HK-2 (cell line): Measurements from ENCODE around the gene FGF4.

ENCODE experiments used
- DNase-seq: peaks from one replicate; pipeline ENCODE4 v3.0.0-alpha.2; 2018; ENCODE audit not compliant: unreplicated experiment

The FGF4 gene, protein sequence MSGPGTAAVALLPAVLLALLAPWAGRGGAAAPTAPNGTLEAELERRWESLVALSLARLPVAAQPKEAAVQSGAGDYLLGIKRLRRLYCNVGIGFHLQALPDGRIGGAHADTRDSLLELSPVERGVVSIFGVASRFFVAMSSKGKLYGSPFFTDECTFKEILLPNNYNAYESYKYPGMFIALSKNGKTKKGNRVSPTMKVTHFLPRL

DNA sequence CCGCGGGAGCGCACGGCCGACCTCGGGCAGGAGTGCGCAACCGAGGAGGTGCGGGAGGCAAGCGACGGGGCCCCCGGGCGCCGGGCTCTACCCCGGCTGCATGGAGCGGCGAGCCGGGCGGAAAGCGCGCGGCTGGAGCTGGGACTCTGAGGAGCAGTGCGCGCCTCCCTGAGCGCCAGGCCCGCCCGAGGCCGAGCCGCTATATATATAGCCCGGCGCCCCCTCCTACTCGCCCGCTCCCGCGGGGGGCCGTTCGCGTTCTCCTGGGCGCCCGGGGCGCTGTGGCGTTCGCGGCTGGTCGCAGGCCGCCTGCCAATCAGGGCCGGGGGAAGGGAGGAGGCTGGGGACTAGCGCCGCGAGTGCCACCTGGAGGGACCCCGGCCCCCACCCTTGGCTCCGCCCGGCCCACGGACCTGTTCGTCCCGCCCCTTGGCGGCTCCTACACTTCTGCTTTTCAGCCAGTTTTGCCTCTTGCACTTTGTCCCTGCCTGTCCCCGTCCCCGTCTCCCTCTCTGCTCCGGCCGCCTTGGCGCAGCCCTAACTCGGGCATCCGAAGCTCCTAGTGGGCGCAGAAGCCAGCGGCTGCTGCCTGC is at the start of gene FGF4:
Gene FGF4 (minus strand): TSS at position 179 of the 593 bp plus-strand sequence. CDS start 257 bp downstream, outside the sequence.
- DNase-seq: no peak

DNA sequence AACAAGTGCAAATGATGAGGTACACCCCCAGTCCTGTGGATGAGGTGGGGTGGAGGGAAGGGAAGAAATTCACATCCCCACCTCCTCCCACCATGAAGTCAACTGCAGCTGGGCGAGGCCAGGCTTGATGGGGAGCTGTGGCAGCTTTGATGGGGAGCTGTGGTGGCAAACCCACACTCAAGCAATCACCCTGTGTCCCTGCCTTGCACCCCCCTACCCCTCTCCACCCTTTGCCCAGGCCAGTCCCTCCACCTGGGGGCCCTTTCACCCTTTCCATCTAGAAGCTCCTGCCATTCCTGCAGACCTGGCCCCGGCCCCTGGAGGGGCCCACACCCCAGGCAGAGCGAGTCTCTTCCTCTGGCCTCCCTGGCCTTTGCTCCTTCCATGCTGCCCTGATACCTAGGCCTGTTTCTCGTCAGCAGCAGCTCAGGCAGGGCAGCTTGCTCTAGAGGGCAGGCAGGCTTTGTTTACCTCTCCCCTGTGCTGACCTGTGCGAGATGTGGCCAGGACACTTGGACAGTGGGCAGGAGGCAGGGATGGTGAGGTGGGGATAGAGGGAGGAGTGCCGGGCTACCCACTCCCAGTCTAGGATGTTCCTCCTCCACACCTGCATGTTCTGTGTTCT is 48.6 kb upstream of the FGF4 start:
- no peak for DNase-seq

DNA sequence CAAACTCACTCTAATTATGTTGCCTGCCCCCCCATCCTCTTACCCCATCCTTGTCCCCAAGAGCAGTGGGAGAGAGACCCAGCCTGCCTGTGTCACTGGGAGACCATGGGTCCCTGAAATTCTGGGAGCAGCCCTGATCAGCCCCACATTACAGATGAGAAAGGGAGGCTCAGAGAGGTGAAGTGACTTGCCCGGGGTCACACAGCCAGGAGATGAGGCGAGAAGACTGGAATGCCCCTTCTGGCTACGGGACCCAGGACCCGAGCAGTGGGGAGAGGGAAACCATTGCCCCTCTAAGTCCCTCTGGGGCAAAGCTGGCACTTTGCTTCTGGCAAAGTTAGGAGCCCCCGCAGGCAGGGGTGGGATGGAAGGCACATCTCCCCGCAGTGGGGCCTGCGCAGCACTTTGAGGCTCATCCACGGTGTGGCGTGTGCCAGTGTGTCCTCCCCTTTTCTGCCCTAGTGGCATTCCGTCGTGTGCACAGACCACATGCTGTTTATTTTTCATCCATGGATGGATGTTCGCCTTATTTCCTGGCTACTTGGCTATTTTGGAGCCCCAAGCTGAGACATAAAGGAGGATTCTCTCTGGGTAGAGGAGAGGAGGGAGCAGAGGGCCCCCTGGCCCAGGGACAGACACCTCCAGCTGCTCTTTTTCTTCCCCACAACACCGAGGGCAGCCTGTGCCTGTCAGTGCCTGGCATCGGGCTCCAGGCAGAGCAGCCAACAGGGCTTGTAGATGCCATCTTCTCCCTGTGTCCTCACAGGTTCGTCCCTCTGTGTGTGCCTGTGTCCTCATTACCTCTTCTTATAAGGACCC is 47.7 kb upstream of the FGF4 start:
- no peak for DNase-seq

- DNase-seq: no peak
These were observed 46.4 kb upstream of the FGF4 start for GRCh38 chr11:69821511-69822040.

- no peak for DNase-seq
These were observed 45.3 kb upstream of the FGF4 start for GRCh38 chr11:69820441-69820840.

DNA sequence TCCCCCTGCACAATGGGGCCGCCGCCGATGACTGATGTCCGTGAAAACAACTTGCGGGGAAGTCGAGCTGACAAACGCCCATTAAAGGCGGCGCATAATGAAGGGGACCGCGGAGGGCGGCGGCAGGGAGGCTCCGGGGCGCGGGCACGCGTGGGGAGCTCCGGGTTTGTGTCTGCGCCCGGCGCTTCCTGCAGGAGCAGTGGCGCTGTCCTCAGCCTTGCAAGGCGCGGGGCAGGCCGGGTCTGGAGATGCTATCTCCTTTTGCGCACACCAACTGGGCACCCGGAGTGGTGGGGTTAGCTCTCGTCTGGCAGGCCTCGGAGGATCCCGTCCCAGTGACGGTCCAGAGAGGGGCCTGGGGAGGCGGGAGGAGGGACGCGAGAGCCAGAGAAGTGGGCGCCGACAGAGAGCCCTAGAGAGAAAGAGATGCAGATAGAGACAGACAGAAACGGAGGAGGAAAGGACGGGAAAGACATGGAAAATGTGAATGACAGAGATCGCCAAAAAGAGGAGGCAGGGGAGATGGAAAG is 44.5 kb upstream of the FGF4 start:
- DNase-seq: no peak

DNA sequence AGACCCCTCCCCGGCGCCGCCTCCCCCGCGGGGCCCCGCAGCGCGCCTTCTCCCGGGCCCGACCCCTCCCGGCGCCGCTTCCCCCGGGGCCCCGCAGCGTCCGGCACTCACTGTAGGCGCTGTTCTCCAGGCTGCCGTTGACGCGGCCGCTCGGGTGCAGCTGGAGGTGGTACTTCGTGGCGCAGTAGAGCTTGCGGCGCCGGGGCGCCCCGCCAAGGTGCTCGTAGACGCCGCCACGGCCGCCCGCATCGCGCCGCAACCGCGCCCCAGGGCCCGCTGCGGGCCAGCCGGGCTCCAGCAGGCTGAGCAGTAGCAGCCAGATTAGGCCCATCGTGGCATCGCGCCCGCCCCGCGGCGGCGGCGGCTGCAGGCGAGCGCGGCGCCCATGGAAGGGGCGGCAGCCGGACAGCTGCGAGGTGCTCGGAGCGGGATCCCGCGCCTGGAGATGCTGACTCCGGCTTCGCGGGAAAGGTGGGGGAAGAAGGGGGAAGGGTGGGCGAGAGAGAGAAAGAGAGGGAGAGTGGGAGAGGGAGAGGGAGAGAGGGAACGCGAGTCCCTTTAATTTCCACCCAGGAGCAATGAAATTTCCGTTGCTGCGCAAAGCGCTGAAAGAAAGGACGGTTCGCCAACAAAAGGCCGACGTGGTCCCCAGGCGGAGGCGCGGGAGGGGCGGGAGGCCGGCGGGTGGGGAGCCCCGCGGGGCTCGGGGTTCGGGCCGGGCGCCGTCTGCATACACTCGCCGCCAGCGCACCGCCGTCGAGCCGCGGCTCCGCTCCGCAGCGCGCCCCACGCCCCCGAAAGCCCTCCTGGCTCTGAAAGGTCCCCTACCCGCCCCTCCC is 43.7 kb upstream of the FGF4 start, which contains the start of gene FGF3:
Gene FGF3 (minus strand): TSS at position 814 of the 839 bp plus-strand sequence. CDS start 483 bp downstream, at position 331.
- DNase-seq: no peak

- no peak for DNase-seq
These were observed 43.1 kb upstream of the FGF4 start for GRCh38 chr11:69818231-69818602.

GRCh38 chr11:69817265-69818230 is 42.4 kb upstream of the FGF4 start:
- no peak for DNase-seq

GRCh38 chr11:69816671-69817070 is 41.5 kb upstream of the FGF4 start:
- DNase-seq: no peak

DNA sequence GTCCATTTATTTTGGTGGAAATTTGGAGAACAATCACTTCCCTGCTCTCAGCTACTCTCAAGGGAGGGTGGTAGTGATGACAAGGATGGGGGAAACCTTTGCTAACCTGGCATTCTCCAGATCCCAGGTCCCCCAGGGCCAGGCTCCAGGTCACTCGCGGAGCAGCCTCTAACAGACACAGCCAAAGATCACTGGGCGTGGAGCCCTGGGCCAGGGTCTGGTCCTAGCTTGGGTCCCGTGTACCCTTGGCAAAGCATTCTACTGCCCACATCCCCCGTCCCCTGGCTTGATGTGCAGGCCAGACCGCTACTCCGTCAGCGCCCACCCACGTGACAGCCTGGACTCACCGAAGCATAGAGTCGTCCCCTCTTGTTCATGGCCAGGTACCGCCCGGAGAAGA is 40.8 kb upstream of the FGF4 start:
- DNase-seq: no peak

DNA sequence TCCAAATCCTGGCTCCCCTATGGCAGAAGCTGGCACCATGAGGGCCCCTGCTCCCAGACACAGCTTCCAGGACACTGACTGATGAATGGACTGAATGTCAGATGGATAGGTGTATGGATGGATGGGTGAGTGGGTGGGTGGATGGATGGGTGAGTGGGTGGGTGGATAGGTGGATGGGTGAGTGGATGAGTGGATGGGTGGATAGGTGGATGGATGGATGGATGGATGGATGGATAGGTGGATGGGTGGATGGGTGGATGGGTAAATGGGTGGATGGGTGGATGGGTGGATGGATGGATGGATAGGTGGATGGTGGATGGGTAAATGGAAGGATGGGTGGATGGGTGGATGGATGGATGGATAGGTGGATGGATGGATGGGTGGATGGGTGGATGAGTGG is 39.8 kb upstream of the FGF4 start:
- no peak for DNase-seq

GRCh38 chr11:69814411-69814810 is 39.3 kb upstream of the FGF4 start:
- no peak for DNase-seq

DNA sequence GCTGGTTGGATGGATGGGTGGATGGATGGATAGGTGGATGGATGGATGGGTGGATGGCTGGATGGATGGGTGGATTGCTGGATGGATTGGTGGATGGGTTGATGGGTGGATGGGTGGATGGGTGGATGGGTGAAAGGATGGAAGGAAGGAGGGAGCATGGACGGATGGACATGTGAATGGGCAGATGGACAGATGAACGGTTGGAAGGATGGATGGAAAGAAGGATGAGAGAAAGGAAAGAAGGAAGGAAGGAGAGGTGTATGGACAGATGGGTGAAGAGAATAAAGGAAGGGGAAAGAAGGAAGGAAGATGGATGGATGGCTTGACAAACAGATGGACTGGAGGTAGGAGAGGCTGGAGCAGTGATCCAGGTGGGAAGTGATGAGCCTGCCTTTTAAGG is 38.7 kb upstream of the FGF4 start:
- no peak for DNase-seq

GRCh38 chr11:69812946-69813345 is 37.8 kb upstream of the FGF4 start:
- DNase-seq: no peak

GRCh38 chr11:69812256-69812655 is 37.1 kb upstream of the FGF4 start:
- DNase-seq: no peak

GRCh38 chr11:69811431-69811830 is 36.3 kb upstream of the FGF4 start:
- DNase-seq: no peak

DNA sequence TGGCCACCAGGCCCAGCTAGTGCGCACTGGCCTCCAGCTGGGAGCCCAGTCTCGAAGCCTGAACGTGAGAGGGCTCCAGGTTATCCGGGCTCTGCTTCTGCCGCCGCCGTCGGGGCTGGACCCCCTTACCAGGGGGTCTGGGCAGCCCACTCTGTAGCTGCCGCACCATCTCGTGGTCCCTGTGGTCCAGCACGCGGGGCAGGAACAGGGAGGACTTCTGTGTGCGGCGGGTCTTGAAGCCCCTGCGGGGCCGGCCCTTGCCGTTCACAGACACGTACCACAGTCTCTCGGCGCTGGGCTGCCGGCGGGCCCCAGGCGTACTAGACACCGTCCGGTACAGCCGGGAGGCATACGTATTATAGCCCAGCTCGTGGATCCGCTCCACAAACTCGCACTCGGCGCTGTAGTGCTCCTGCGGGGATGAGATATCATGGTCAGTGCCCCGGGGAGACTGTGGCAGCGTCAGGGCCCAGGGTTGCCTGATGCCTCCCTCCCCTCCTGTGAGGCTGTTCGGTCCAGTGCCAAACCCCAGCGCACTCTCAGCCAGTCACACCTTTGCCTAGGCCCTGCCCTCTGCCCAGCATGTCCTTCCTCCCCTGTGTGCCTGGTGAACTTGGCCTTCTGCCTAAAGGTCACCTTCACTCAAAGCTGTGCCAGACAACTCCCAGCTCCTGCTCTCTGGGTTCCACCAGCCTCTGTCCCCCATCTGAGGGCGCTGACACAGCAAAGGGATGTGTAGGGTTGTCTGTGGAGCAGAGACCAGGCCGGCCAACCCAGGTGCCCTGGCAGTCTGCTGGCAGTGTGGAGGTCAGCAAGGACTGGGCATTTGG is 35.4 kb upstream of the FGF4 start:
- no peak for DNase-seq

GRCh38 chr11:69808667-69809086 is 33.5 kb upstream of the FGF4 start:
- DNase-seq: no peak
